OCI-LY1 (cell line): ENCODE data around the gene VIL1.

Experiments used
- CTCF ChIP-seq: fragments of 200-600 bp; sonication (generic), shearing (Covaris generic); IDR thresholded peaks from 2 replicates; pipeline ENCODE4 v1.5.1; 2017; ENCODE audit warnings: mild to moderate bottlenecking, antibody characterized with exemption, low read length, moderate library complexity, mixed read lengths
- EZH2 ChIP-seq: fragments of 200-600 bp; sonication (generic), shearing (Covaris generic); IDR thresholded peaks from 2 replicates; pipeline ENCODE4 v1.8.0; 2017; ENCODE audit warnings: borderline replicate concordance, mixed run types, mild to moderate bottlenecking, antibody characterized with exemption, low read length, moderate library complexity, mixed read lengths

DNA sequence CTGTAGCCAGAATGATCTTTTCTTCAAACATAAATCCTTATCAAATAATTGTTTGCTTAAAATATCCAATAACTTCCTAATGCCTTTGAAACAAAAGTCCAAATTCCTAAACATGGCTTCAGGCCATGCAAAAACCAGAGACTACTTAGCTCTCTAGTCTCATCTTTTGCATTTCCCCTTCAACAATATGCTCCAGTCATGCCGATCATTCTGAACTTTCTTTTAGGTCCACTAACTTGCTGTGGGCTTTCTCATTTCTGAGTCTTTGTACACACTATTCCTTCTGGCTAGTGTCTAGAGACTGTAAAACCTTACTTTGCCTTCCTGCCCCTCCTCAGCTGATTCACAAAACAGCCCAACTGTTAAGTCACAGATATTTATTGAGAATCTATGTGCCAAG lies 51.5 kb downstream of the VIL1 start:
- no peak for TF ChIP-seq EZH2
- no peak for TF ChIP-seq CTCF
